Caco-2 (cell line): ENCODE data around the gene RPS18. TPM values are rescaled to one million over a fixed set of nuclear protein-coding genes. Genes with fewer than 3 reads are reported as not detected.

Source experiments
- BruUV-seq: library from RNA; stranded (reverse); fragments of 400-500 nt; replicated peaks from 2 replicates; lab custom pipeline; 2021; lab: Mats Ljungman, UMichigan
- CTCF ChIA-PET: fragments of 300-600 bp; sonication (Branson Sonifier 250); formaldehyde crosslinking; loops from one replicate; lab custom pipeline; 2022; ENCODE audit warnings: antibody characterized with exemption; lab: Charles Lee
- POLR2A ChIA-PET: fragments of 300-600 bp; sonication (Branson Sonifier 250); formaldehyde crosslinking; loops from one replicate; lab custom pipeline; 2022; ENCODE audit warnings: antibody characterized with exemption; lab: Charles Lee
- DNase-seq, 2 experiments: peaks; one replicate each; pipeline versions ENCODE4 v3.0.0 to v3.0.0-alpha.2; 2020 to 2022
- H3K27me3 ChIP-seq: replicated peaks from 2 replicates; pipeline ENCODE4 v1.6.0; 2011; ENCODE audit warnings: low read length; ENCODE audit not compliant: control insufficient read depth, insufficient read depth
- H3K36me3 ChIP-seq: 2 replicates; pipeline ENCODE4 v1.5.1; 2011; ENCODE audit warnings: low read length; ENCODE audit not compliant: control insufficient read depth, insufficient read depth
- H3K4me1 ChIP-seq: fragments of 250-450 bp; sonication (Bioruptor Pico); 2 replicates; pipeline ENCODE4 v1.5.1; 2020; ENCODE audit warnings: mild to moderate bottlenecking
- H3K4me3 ChIP-seq: 2 replicates; pipeline ENCODE4 v1.5.1; 2011; ENCODE audit warnings: low read depth, mild to moderate bottlenecking, control low read depth, low read length
- H3K9me3 ChIP-seq: fragments of 250-450 bp; sonication (Bioruptor Pico); 2 replicates; pipeline ENCODE4 v1.5.1; 2020; ENCODE audit warnings: mild to moderate bottlenecking, moderate library complexity
- H3K27ac Mint-ChIP-seq: one replicate; pipeline ENCODE4 v1.8.0; 2022; ENCODE audit warnings: mixed read lengths; ENCODE audit not compliant: unreplicated experiment
- H3K27me3 Mint-ChIP-seq: one replicate; pipeline ENCODE4 v1.8.0; 2022; ENCODE audit warnings: mixed read lengths; ENCODE audit not compliant: insufficient read depth, unreplicated experiment
- H3K36me3 Mint-ChIP-seq: one replicate; pipeline ENCODE4 v1.8.0; 2022; ENCODE audit warnings: mild to moderate bottlenecking, mixed read lengths; ENCODE audit not compliant: insufficient read depth, unreplicated experiment
- H3K4me1 Mint-ChIP-seq: one replicate; pipeline ENCODE4 v1.8.0; 2022; ENCODE audit warnings: low read depth, mixed read lengths; ENCODE audit not compliant: unreplicated experiment
- H3K4me3 Mint-ChIP-seq: one replicate; pipeline ENCODE4 v1.8.0; 2022; ENCODE audit warnings: mild to moderate bottlenecking, moderate library complexity, mixed read lengths; ENCODE audit not compliant: unreplicated experiment
- H3K9me3 Mint-ChIP-seq: one replicate; pipeline ENCODE4 v1.8.0; 2022; ENCODE audit warnings: mixed read lengths; ENCODE audit not compliant: unreplicated experiment
- CTCF ChIP-seq, 2 experiments: fragments of 200-600 bp in 1 of 2; IDR thresholded peaks; 1 replicate in 1 of 2; 2 replicates in 1 of 2; pipeline versions ENCODE4 v1.5.1 to v1.8.0; 2011 to 2022; ENCODE audit warnings: antibody characterized with exemption in 1 of 2, control low read depth in 1 of 2, inconsistent platforms in 1 of 2, low read depth in 1 of 2, low read length in 1 of 2, mild to moderate bottlenecking in 1 of 2, moderate library complexity in 1 of 2; ENCODE audit not compliant: insufficient read depth in 1 of 2, severe bottlenecking in 1 of 2, unreplicated experiment in 1 of 2
- intact Hi-C: fragments of 100-400 bp; cut with micrococcal nuclease; formaldehyde crosslinking; loops from one replicate; pipeline ENCODE4 v1.10.0; 2022; ENCODE audit not compliant: unreplicated experiment
- total RNA-seq: library from RNA; stranded (reverse); gene quantifications from 2 replicates; pipeline ENCODE4 v1.2.3, GENCODE V29; 2022

RPS18 gene
- total RNA-seq, 1 experiment from 2014 or later, result 2,340 TPM

GRCh38 chr6:33299237-33299944 is 27.5 kb downstream of the RPS18 start:
- Mint-ChIP-seq H3K9me3 (no peaks in the 10 kb centered on the region), H3K36me3 (peaks cover 51% of the 10 kb centered on the region), H3K27me3 (no peaks in the 10 kb centered on the region), H3K4me3 (peak overlapping the region; percentile 95), H3K27ac (peak overlapping the region; percentile 98), H3K4me1 (peaks cover 13% of the 10 kb centered on the region)
- Histone ChIP-seq H3K9me3 (no peaks in the 10 kb centered on the region), H3K4me3 (peak overlapping the region; percentile 90), H3K36me3 (no peaks in the 10 kb centered on the region; the same call in none of the 2 replicates), H3K27me3 (no peaks in the 10 kb centered on the region), H3K4me1 (peaks cover 13% of the 10 kb centered on the region)
- DNase-seq, result peak; percentile 89 to 91
- peak; percentile 65 to 80 for TF ChIP-seq CTCF (IDR thresholded peaks at IDR 0.05; ENCODE audit: insufficient read depth in 1 of 2, low read depth in 1 of 2, low read length in 1 of 2, severe bottlenecking in 1 of 2, unreplicated experiment in 1 of 2)
- ChIA-PET CTCF (interaction anchor here (0.8 to 1.4 kb wide), 11 partner anchors 9 to 127 kb away, joined by 3 to 20 read pairs (median 7); partner anchors contain the start of genes B3GALT4, PFDN6, TAPBP and WDR46), POLR2A (interaction anchor here (0.6 to 1.7 kb wide), 6 partner anchors 10 to 327 kb away, joined by 3 to 19 read pairs (median 6); partner anchors contain the start of genes PFDN6, RPS18, VPS52 and WDR46)
- intact Hi-C loops, result loop anchor here (1.0 to 5.0 kb wide), 3 partner anchors 13 to 128 kb away; no protein-coding TSS in a partner anchor
- TSS peak; percentile 88 for BruUV-seq

GRCh38 chr6:33301877-33302276 is 30.0 kb downstream of the RPS18 start:
- CTCF ChIA-PET, result no interaction called here
- Histone ChIP-seq H3K4me3 (no peak overlapping the region), H3K9me3 (no peaks in the 10 kb centered on the region), H3K36me3 (no peaks in the 10 kb centered on the region; the same call in 1 of the 2 replicates), H3K4me1 (peaks cover 6% of the 10 kb centered on the region), H3K27me3 (no peaks in the 10 kb centered on the region)
- no peak for TF ChIP-seq CTCF (IDR thresholded peaks at IDR 0.05; ENCODE audit: insufficient read depth in 1 of 2, low read depth in 1 of 2, low read length in 1 of 2, severe bottlenecking in 1 of 2, unreplicated experiment in 1 of 2)
- no peaks in the 10 kb centered on the region for H3K9me3 Mint-ChIP-seq
- no peak for DNase-seq
- peaks cover 6% of the 10 kb centered on the region for H3K4me1 Mint-ChIP-seq
- H3K4me3 Mint-ChIP-seq, result no peak overlapping the region
- H3K27ac Mint-ChIP-seq, result no peak overlapping the region
- no peaks in the 10 kb centered on the region for H3K27me3 Mint-ChIP-seq
- intact Hi-C loops, result no loop called here
- POLR2A ChIA-PET, result interaction anchor here (0.7 kb wide), 1 partner anchor 128 kb away, joined by 13 read pairs; no protein-coding TSS in a partner anchor
- peaks cover 43% of the 10 kb centered on the region for H3K36me3 Mint-ChIP-seq
- no TSS peak for BruUV-seq

GRCh38 chr6:33304216-33304615 is 32.3 kb downstream of the RPS18 start:
- ChIA-PET POLR2A (no interaction called here), CTCF (no interaction called here)
- H3K4me1 Mint-ChIP-seq, result no peaks in the 10 kb centered on the region
- no peak for TF ChIP-seq CTCF (IDR thresholded peaks at IDR 0.05; ENCODE audit: insufficient read depth in 1 of 2, low read depth in 1 of 2, low read length in 1 of 2, severe bottlenecking in 1 of 2, unreplicated experiment in 1 of 2)
- Histone ChIP-seq H3K36me3 (no peaks in the 10 kb centered on the region), H3K4me3 (no peak overlapping the region), H3K9me3 (no peaks in the 10 kb centered on the region), H3K27me3 (no peaks in the 10 kb centered on the region), H3K4me1 (no peaks in the 10 kb centered on the region; the same call in 1 of the 2 replicates)
- no peak overlapping the region for H3K4me3 Mint-ChIP-seq
- peaks cover 25% of the 10 kb centered on the region for H3K36me3 Mint-ChIP-seq
- H3K27me3 Mint-ChIP-seq, result no peaks in the 10 kb centered on the region
- intact Hi-C loops, result no loop called here
- no TSS peak for BruUV-seq
- DNase-seq, result no peak
- no peak overlapping the region for H3K27ac Mint-ChIP-seq
- H3K9me3 Mint-ChIP-seq, result no peaks in the 10 kb centered on the region
